IMR-90 (cell line): Measurements from ENCODE around the gene RNH1. TPM values are rescaled to one million over a fixed set of nuclear protein-coding genes. Genes with fewer than 3 reads are reported as not detected.

Experiments
- ATAC-seq: fragments of 200-7000 bp; cut with Tn5 transposase; 2 replicates; pipeline ENCODE4 v1.9.1; 2020; ENCODE audit warnings: low read depth, mild to moderate bottlenecking, moderate library complexity
- BruUV-seq: library from RNA; stranded (reverse); fragments of 400-500 nt; replicated peaks from 2 replicates; lab custom pipeline; 2021; lab: Mats Ljungman, UMichigan
- CTCF ChIA-PET: fragments of 300-600 bp; formaldehyde crosslinking; extraction: SDS; loops from one replicate; lab custom pipeline; 2021; ENCODE audit warnings: antibody characterized with exemption; lab: Yijun Ruan, JAX
- POLR2A ChIA-PET: fragments of 300-600 bp; sonication (Branson Sonifier 250); formaldehyde crosslinking; loops from one replicate; lab custom pipeline; 2022; ENCODE audit warnings: antibody characterized with exemption; ENCODE audit not compliant: unreplicated experiment; lab: Charles Lee
- DNase-seq: peaks from one replicate; pipeline ENCODE4 v3.0.0; 2013
- H2AFZ ChIP-seq: replicated peaks from 2 replicates; pipeline ENCODE3; 2013; ENCODE audit warnings: low read length, mild to moderate bottlenecking; ENCODE audit not compliant: poor library complexity
- H2AK5ac ChIP-seq: 2 replicates; pipeline ENCODE4 v1.6.1; 2013; ENCODE audit warnings: low read depth, low read length, inconsistent platforms
- H2AK9ac ChIP-seq: replicated peaks from 2 replicates; pipeline ENCODE3; 2013; ENCODE audit warnings: mild to moderate bottlenecking, low read depth, low read length, moderate library complexity; ENCODE audit not compliant: poor library complexity
- H2BK120ac ChIP-seq: 2 replicates; pipeline ENCODE4 v1.6.1; 2013; ENCODE audit warnings: low read depth, low read length, inconsistent platforms
- H2BK15ac ChIP-seq: 3 replicates; pipeline ENCODE4 v1.6.1; 2013; ENCODE audit warnings: low read depth, low read length, inconsistent platforms
- H2BK20ac ChIP-seq: 2 replicates; pipeline ENCODE4 v1.6.1; 2013; ENCODE audit warnings: low read depth, mild to moderate bottlenecking, inconsistent platforms, low read length, moderate library complexity
- H2BK5ac ChIP-seq: 2 replicates; pipeline ENCODE4 v1.6.1; 2013; ENCODE audit warnings: mild to moderate bottlenecking, low read depth, low read length, inconsistent platforms; ENCODE audit not compliant: poor library complexity, severe bottlenecking
- H3K14ac ChIP-seq: replicated peaks from 2 replicates; pipeline ENCODE4 v1.6.1; 2013; ENCODE audit warnings: low read depth, low read length, inconsistent platforms
- H3K18ac ChIP-seq: 2 replicates; pipeline ENCODE4 v1.6.1; 2013; ENCODE audit warnings: low read depth, low read length, control low read depth
- H3K23ac ChIP-seq: 2 replicates; pipeline ENCODE4 v1.6.1; 2013; ENCODE audit warnings: low read depth, low read length, inconsistent platforms
- H3K27ac ChIP-seq: 2 replicates; pipeline ENCODE4 v1.5.1; 2013; ENCODE audit warnings: mild to moderate bottlenecking, control low read depth, low read length; ENCODE audit not compliant: insufficient read depth
- H3K27me3 ChIP-seq: 2 replicates; pipeline ENCODE4 v1.6.1; 2013; ENCODE audit warnings: low read length; ENCODE audit not compliant: control insufficient read depth, insufficient read depth
- H3K36me3 ChIP-seq: 2 replicates; pipeline ENCODE4 v1.6.1; 2013; ENCODE audit warnings: low read length, mixed read lengths; ENCODE audit not compliant: control insufficient read depth, insufficient read depth
- H3K4ac ChIP-seq: 2 replicates; pipeline ENCODE4 v1.6.1; 2013; ENCODE audit warnings: low read depth, low read length, inconsistent platforms
- H3K4me1 ChIP-seq: 2 replicates; pipeline ENCODE4 v1.6.1; 2013; ENCODE audit warnings: low read length, mixed read lengths; ENCODE audit not compliant: control insufficient read depth, insufficient read depth
- H3K4me2 ChIP-seq: 2 replicates; pipeline ENCODE4 v1.6.1; 2013; ENCODE audit warnings: low read depth, mild to moderate bottlenecking, control low read depth, low read length, moderate library complexity
- H3K4me3 ChIP-seq: 2 replicates; pipeline ENCODE4 v1.5.1; 2013; ENCODE audit warnings: low read depth, mild to moderate bottlenecking, control low read depth, low read length, moderate library complexity; ENCODE audit not compliant: insufficient read depth
- H3K56ac ChIP-seq: 2 replicates; pipeline ENCODE4 v1.6.1; 2013; ENCODE audit warnings: low read length, inconsistent platforms; ENCODE audit not compliant: insufficient read depth; ENCODE audit errors: extremely low read depth
- H3K79me1 ChIP-seq, 2 experiments: 2 replicates each; pipeline ENCODE4 v1.6.1; 2013; ENCODE audit warnings: low read length in 2 of 2, inconsistent platforms in 1 of 2, low read depth in 1 of 2
- H3K9ac ChIP-seq: 2 replicates; pipeline ENCODE4 v1.6.1; 2013; ENCODE audit warnings: low read depth, low read length, control low read depth
- H3K9me1 ChIP-seq: 2 replicates; pipeline ENCODE4 v1.6.1; 2013; ENCODE audit warnings: low read length, inconsistent platforms; ENCODE audit not compliant: insufficient read depth
- H3K9me3 ChIP-seq: 2 replicates; pipeline ENCODE4 v1.6.1; 2013; ENCODE audit warnings: low read length; ENCODE audit not compliant: control insufficient read depth, insufficient read depth
- H4K20me1 ChIP-seq: 2 replicates; pipeline ENCODE4 v1.6.1; 2013; ENCODE audit warnings: low read length, inconsistent platforms; ENCODE audit not compliant: insufficient read depth
- H4K5ac ChIP-seq: 2 replicates; pipeline ENCODE4 v1.6.1; 2013; ENCODE audit warnings: mild to moderate bottlenecking, low read depth, low read length, control low read depth
- H4K8ac ChIP-seq, 2 experiments: 2 replicates each; pipeline ENCODE4 v1.6.1; 2013; ENCODE audit warnings: low read depth in 2 of 2, low read length in 2 of 2, control low read depth in 1 of 2, inconsistent platforms in 1 of 2
- H4K91ac ChIP-seq: 2 replicates; pipeline ENCODE4 v1.6.1; 2013; ENCODE audit warnings: low read depth, low read length, inconsistent platforms; ENCODE audit not compliant: insufficient read depth
- BHLHE40 ChIP-seq: fragments of 150-350 bp; IDR thresholded peaks from 2 replicates; pipeline ENCODE4 v1.6.1; 2016; ENCODE audit warnings: mild to moderate bottlenecking, low read depth, low read length
- NFE2L2 ChIP-seq: fragments of 150-350 bp; IDR thresholded peaks from 2 replicates; pipeline ENCODE4 v1.6.1; 2016; ENCODE audit warnings: low read depth, mild to moderate bottlenecking, low read length
- WGBS, 2 experiments: methylation state at CpG; one replicate each; pipeline versions ENCODE4 v1.1.5 to v1.1.7; 2013; ENCODE audit warnings: missing lambda C conversion rate in 2 of 2; ENCODE audit not compliant: insufficient read length in 1 of 2; ENCODE audit errors: extremely low coverage in 2 of 2; 5-methylcytosine and 5-hydroxymethylcytosine counted together
- dilution Hi-C: fragments of 300-500 bp; cut with HindIII; formaldehyde crosslinking; loops from one replicate; pipeline ENCODE4 v1.14.3; 2018; ENCODE audit warnings: low sequenced_read_pairs; ENCODE audit not compliant: unreplicated experiment
- in situ Hi-C: fragments of 300-500 bp; cut with MboI; formaldehyde crosslinking; loops from 3 replicates; pipeline ENCODE4 v1.14.3; 2019; ENCODE audit warnings: low sequenced_read_pairs, inconsistent platforms, mixed read lengths
- intact Hi-C: fragments of 100-400 bp; cut with micrococcal nuclease; formaldehyde crosslinking; loops from 2 replicates; pipeline ENCODE4 v1.10.0; 2022
- polyA plus RNA-seq, 3 experiments: library from polyadenylated mRNA; depleted of rRNA; stranded (reverse); fragments of >200 nt; gene quantifications; 2 replicates each; pipeline ENCODE4 v1.2.3, GENCODE V29; 2012; ENCODE audit warnings: low replicate concordance in 1 of 3
- total RNA-seq: library from RNA; depleted of rRNA; stranded (reverse); fragments of >200 nt; gene quantifications from 2 replicates; pipeline ENCODE4 v1.2.3, GENCODE V29; 2012

Gene RNH1
- total and polyA plus RNA-seq, 2 of the 4 experiments (the other 2 are of a cell fraction): 138 to 247 TPM

- intact Hi-C loops (no loop called here), dilution Hi-C loops (no loop called here), in situ Hi-C loops (no loop called here)
- no peak overlapping the region for H2AK9ac ChIP-seq
- no peaks in the 10 kb centered on the region for H3K9me1 ChIP-seq
- no peak overlapping the region for H3K14ac ChIP-seq
- no peak overlapping the region for H3K9ac ChIP-seq
- H2AFZ ChIP-seq: no peak overlapping the region
- ATAC-seq (no peak), DNase-seq (no peak)
- H3K23ac ChIP-seq: no peak overlapping the region
- no peak overlapping the region for H3K18ac ChIP-seq
- no peak overlapping the region for H2AK5ac ChIP-seq
- ChIA-PET CTCF (no interaction called here), POLR2A (no interaction called here)
- H3K27me3 ChIP-seq: no peaks in the 10 kb centered on the region
- H3K4ac ChIP-seq: no peak overlapping the region
- peaks cover 4% of the 10 kb centered on the region; the same call in 1 of the 2 replicates for H4K20me1 ChIP-seq
- no peaks in the 10 kb centered on the region for H3K4me1 ChIP-seq
- no peaks in the 10 kb centered on the region for H3K9me3 ChIP-seq
- TF ChIP-seq BHLHE40 (no peak), NFE2L2 (no peak)
- H2BK5ac ChIP-seq: no peak overlapping the region
- H2BK15ac ChIP-seq: no peak overlapping the region
- no TSS peak for BruUV-seq
- H3K56ac ChIP-seq: no peak overlapping the region
- H3K79me1 ChIP-seq: peaks cover 12 to 30% of the 10 kb centered on the region in 2 experiments; a peak in 3 of 4 replicates
- H4K5ac ChIP-seq: no peak overlapping the region
- H4K8ac ChIP-seq: no peak overlapping the region
- no peak overlapping the region for H2BK20ac ChIP-seq
- no peak overlapping the region for H4K91ac ChIP-seq
- H3K36me3 ChIP-seq: peaks cover 4% of the 10 kb centered on the region; the same call in 1 of the 2 replicates
- WGBS, 2 experiments: 98% methylated on average over 38 of the region's 38 CpGs; no CpG with 5 or more reads in 1 of the 2 experiments
- no peak overlapping the region for H3K4me2 ChIP-seq
- no peak overlapping the region for H2BK120ac ChIP-seq
- no peak overlapping the region for H3K4me3 ChIP-seq
- H3K27ac ChIP-seq: no peak overlapping the region
Measured at GRCh38 chr11:484616-485015, 22.4 kb downstream of the RNH1 start.
